ENCODE measurements around the gene FHL1. TPM values are rescaled to one million over a fixed set of nuclear protein-coding genes. Genes with fewer than 3 reads are reported as not detected.

The FHL1 gene
- total RNA-seq, 1 experiment from 2014 or later: 20.0 TPM

GRCh38 chrX:136209751-136210150, 62.4 kb downstream of the FHL1 start (continued):
- TF ChIP-seq TCF7L2 (IDR thresholded peaks at IDR 0.05; ENCODE audit: borderline replicate concordance, extremely low read depth, insufficient read depth, insufficient read length): no peak

- intact Hi-C loops (cut with micrococcal nuclease): no loop called here
- BruUV-seq (replicated peaks): no TSS peak
- H3K4me3 ChIP-seq (replicated peaks in 1 of 2; ENCODE audit: low read depth in 1 of 2, low read length in 2 of 2): no peak overlapping the region
- ChIA-PET POLR2A (no interaction called here), CTCF (no interaction called here), RAD21 (ENCODE audit: low non-redundant PET in 1 of 2, low total read pairs in 2 of 2, uncharacterized antibody in 2 of 2, unreplicated experiment in 2 of 2) (interaction anchor here in 1 of 2 experiments (2.4 kb wide), 1 partner anchor 182 kb away, joined by 6 read pairs; no protein-coding TSS in a partner anchor)
- no peak overlapping the region for H3K9ac ChIP-seq (ENCODE audit: low read length)
- H3K79me2 ChIP-seq (ENCODE audit: insufficient read depth, low read length): no peaks in the 10 kb centered on the region
- H3K36me3 ChIP-seq (ENCODE audit: control insufficient read depth in 1 of 2, insufficient read depth in 2 of 2, low read length in 2 of 2): no peaks in the 10 kb centered on the region; a peak in 1 of 4 replicates
- no peaks in the 10 kb centered on the region for H3K9me2 ChIP-seq (ENCODE audit: insufficient read depth)
- TF ChIP-seq ZBTB33 (IDR thresholded peaks at IDR 0.05; ENCODE audit: extremely low read depth, insufficient replicate concordance, low read length) (no peak), SRF (IDR thresholded peaks at IDR 0.05; ENCODE audit: low read depth) (no peak), SP1 (IDR thresholded peaks at IDR 0.05; ENCODE audit: low read depth) (no peak), MAX (IDR thresholded peaks at IDR 0.05) (no peak), ZNF274 (IDR thresholded peaks at IDR 0.05; ENCODE audit: low read depth, low read length) (no peak), CBX3 (IDR thresholded peaks at IDR 0.05; ENCODE audit: low read depth) (no peak), ELF1 (IDR thresholded peaks at IDR 0.05; ENCODE audit: borderline replicate concordance, low read depth) (no peak), SIN3A (IDR thresholded peaks at IDR 0.05; ENCODE audit: low read depth) (no peak), YY1 (IDR thresholded peaks at IDR 0.05; ENCODE audit: extremely low read depth, insufficient replicate concordance, low read depth, low read length) (no peak), CEBPB (IDR thresholded peaks at IDR 0.05; ENCODE audit: low read depth) (no peak), POLR2AphosphoS5 (IDR thresholded peaks at IDR 0.05; ENCODE audit: low read depth, low read length) (no peak), EZH2phosphoT487 (IDR thresholded peaks at IDR 0.05; ENCODE audit: borderline replicate concordance) (no peak), JUND (IDR thresholded peaks at IDR 0.05) (no peak), TCF7L2 (IDR thresholded peaks at IDR 0.05; ENCODE audit: borderline replicate concordance, extremely low read depth, insufficient read depth, insufficient read length) (no peak), RAD21 (IDR thresholded peaks at IDR 0.05; ENCODE audit: low read depth) (no peak), CTCF (IDR thresholded peaks at IDR 0.05 in 2 of 3, conservative IDR thresholded peaks at IDR 0.05 in 1 of 3; ENCODE audit: borderline replicate concordance in 1 of 3, insufficient read depth in 1 of 3, low read depth in 2 of 3, low read length in 2 of 3) (no peak), ATF3 (IDR thresholded peaks at IDR 0.05) (no peak), ZFX (IDR thresholded peaks at IDR 0.05) (no peak)
- DNase-seq (ENCODE audit: low read depth, low spot score) (no peak), ATAC-seq (no peak)
- no peak overlapping the region for H2AFZ ChIP-seq (ENCODE audit: low read depth, low read length, poor library complexity, severe bottlenecking)
- no peak overlapping the region for H3K27ac ChIP-seq (ENCODE audit: low read depth, low read length)
- no peaks in the 10 kb centered on the region for H3K9me3 ChIP-seq (ENCODE audit: control insufficient read depth in 1 of 2, insufficient read depth in 1 of 2, low read depth in 1 of 2, low read length in 2 of 2)
- no peaks in the 10 kb centered on the region for H3K27me3 ChIP-seq (ENCODE audit: insufficient read depth, low read length)
- peaks cover 0 to 7% of the 10 kb centered on the region in 2 experiments; a peak in 1 of 4 replicates for H3K4me1 ChIP-seq (ENCODE audit: control insufficient read depth in 1 of 2, insufficient read depth in 2 of 2, low read length in 2 of 2)
- H3K4me2 ChIP-seq (ENCODE audit: low read length): no peak overlapping the region
- H4K20me1 ChIP-seq (ENCODE audit: insufficient read depth): no peaks in the 10 kb centered on the region
Observed at GRCh38 chrX:136210243-136210642, 62.9 kb downstream of the FHL1 start.
